T-cell (primary cell): ENCODE data around the gene SLC51B. TPM values are rescaled to one million over a fixed set of nuclear protein-coding genes. Genes with fewer than 3 reads are reported as not detected.
A peak's percentile ranks its signal among the peaks of the same experiment; 100 is the strongest.

Experiments used
- ATAC-seq, 4 experiments: fragments of 200-7000 bp in 3 of 4; fragments of 150-1000 bp in 1 of 4; cut with Tn5 transposase; replicated peaks in 1 of 4; 1 replicate in 3 of 4; 2 replicates in 1 of 4; pipeline ENCODE4 v1.10.0; 2021; ENCODE audit warnings: moderate library complexity in 3 of 4, mild to moderate bottlenecking in 2 of 4, moderate number of reproducible peaks in 1 of 4
- CTCF ChIA-PET, 2 donors: fragments of 300-600 bp; sonication (Branson Sonifier 250); formaldehyde crosslinking; loops; one replicate each; lab custom pipeline; 2022; ENCODE audit warnings: antibody characterized with exemption in 2 of 2; lab: Charles Lee
- POLR2A ChIA-PET, 2 donors: fragments of 300-600 bp; sonication (Branson Sonifier 250); formaldehyde crosslinking; loops; one replicate each; lab custom pipeline; 2022; ENCODE audit warnings: antibody characterized with exemption in 2 of 2; lab: Charles Lee
- DNase-seq, 35 experiments: peaks; one replicate each; pipeline versions ENCODE4 v3.0.0 to v3.0.0-alpha.2; 2013 to 2023
- H3K27ac ChIP-seq: one replicate; pipeline ENCODE4 v1.5.1; 2013; ENCODE audit warnings: low read length
- H3K27me3 ChIP-seq, 2 experiments: replicated peaks in 1 of 2; 1 replicate in 1 of 2; 2 replicates in 1 of 2; pipeline versions ENCODE4 v1.6.1 to v1.7.0; 2013; ENCODE audit warnings: low read length in 1 of 2, mixed read lengths in 1 of 2; ENCODE audit not compliant: control insufficient read depth in 2 of 2, insufficient read depth in 2 of 2; ENCODE audit errors: extremely low read depth in 1 of 2
- H3K36me3 ChIP-seq, 2 donors: 1 replicate in 1 of 2; 2 replicates in 1 of 2; pipeline versions ENCODE4 v1.6.1 to v1.7.0; 2013; ENCODE audit warnings: low read length in 1 of 2; ENCODE audit not compliant: control insufficient read depth in 2 of 2, insufficient read depth in 1 of 2; ENCODE audit errors: extremely low read depth in 1 of 2
- H3K4me1 ChIP-seq, 2 experiments: 1 replicate in 1 of 2; 2 replicates in 1 of 2; pipeline versions ENCODE4 v1.6.1 to v1.7.0; 2013; ENCODE audit warnings: low read length in 2 of 2, mixed read lengths in 1 of 2; ENCODE audit not compliant: insufficient read depth in 2 of 2, control insufficient read depth in 1 of 2; ENCODE audit errors: extremely low read depth in 1 of 2
- H3K4me3 ChIP-seq, 2 donors: 1 replicate in 1 of 2; 2 replicates in 1 of 2; pipeline versions ENCODE4 v1.5.1 to v1.7.0; 2013; ENCODE audit warnings: mild to moderate bottlenecking in 2 of 2, low read length in 1 of 2, moderate library complexity in 1 of 2; ENCODE audit not compliant: control insufficient read depth in 1 of 2; ENCODE audit errors: extremely low read depth in 1 of 2
- H3K9me3 ChIP-seq: 2 replicates; pipeline ENCODE4 v1.7.0; 2013
- H3K27ac Mint-ChIP-seq, 2 donors: one replicate each; pipeline ENCODE4 v1.8.0; 2020 to 2021; ENCODE audit warnings: mild to moderate bottlenecking in 2 of 2, mixed read lengths in 2 of 2
- H3K27me3 Mint-ChIP-seq, 2 donors: one replicate each; pipeline ENCODE4 v1.8.0; 2021 to 2022; ENCODE audit warnings: mixed read lengths in 2 of 2
- H3K36me3 Mint-ChIP-seq: one replicate; pipeline ENCODE4 v1.8.0; 2021; ENCODE audit warnings: mixed read lengths
- H3K4me1 Mint-ChIP-seq, 3 donors: one replicate each; pipeline ENCODE4 v1.8.0; 2020 to 2022; ENCODE audit warnings: mixed read lengths in 3 of 3, mild to moderate bottlenecking in 1 of 3
- H3K4me3 Mint-ChIP-seq, 3 donors: one replicate each; pipeline ENCODE4 v1.8.0; 2020 to 2022; ENCODE audit warnings: mild to moderate bottlenecking in 3 of 3, mixed read lengths in 3 of 3, moderate library complexity in 3 of 3
- H3K9me3 Mint-ChIP-seq, 3 donors: one replicate each; pipeline ENCODE4 v1.8.0; 2020 to 2022; ENCODE audit warnings: mixed read lengths in 3 of 3
- WGBS: methylation state at CpG from one replicate; pipeline ENCODE4 v1.1.5; 2013; ENCODE audit warnings: missing lambda C conversion rate; ENCODE audit not compliant: insufficient coverage; 5-methylcytosine and 5-hydroxymethylcytosine counted together
- total RNA-seq, 35 experiments: library from RNA in 6 of 35; stranded (reverse) in 6 of 35; fragments of 120-200 nt in 1 of 35; gene quantifications; one replicate each; pipeline versions ENCODE4 v1.2.1 to v1.2.4 and lab custom pipeline; 2013 to 2026

SLC51B gene
- total RNA-seq, 5 donors from 2014 or later (not counting 1 experiment from before 2014, with no cell fraction given), result not detected

DNA sequence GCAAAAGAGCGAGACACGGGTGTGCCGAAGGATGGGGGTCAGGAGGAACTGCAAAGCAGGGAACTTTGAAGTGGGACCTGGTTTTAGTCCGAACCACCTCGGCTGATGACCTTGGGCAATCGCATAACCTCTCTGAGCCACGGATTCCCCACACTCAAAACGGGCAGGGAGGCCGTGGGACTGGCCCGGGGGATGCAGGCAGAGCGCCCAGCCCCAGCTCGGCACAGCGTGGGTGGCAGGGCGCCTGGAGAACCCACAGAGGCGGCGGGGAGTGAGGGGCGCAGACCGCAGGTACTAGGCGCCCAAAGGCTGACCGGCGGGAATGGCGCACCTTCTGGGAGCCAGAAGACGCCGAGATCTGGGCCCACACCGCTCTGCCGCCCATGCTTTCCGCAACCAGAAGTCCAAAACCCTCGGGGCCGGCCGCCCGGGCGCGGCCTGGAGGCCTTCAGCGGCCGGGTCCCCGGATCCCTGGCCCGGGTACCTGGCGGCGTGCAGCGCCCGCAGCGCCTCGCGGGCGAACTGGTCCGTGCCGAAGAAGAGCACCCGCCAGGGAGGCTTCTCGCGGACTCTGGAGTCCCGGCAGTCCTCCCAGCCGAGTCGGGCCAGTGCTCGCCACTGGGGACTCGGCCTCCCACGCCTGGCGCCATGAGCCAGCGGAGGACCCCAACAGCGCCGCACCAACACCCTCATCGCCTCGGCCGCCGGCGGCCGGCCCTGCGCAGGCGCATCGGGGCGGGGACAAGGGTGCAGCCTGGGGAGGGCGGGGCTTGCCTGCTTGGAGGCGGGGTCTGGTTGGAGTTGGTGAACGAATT, 16.1 kb upstream of the SLC51B start, which contains the start of gene MTFMT:
Gene MTFMT, minus strand, starts transcription at position 719 of the 815 bp plus-strand sequence. Its CDS starts 26 bp downstream, at position 693.
- Mint-ChIP-seq H3K36me3 (peaks cover 20% of the 10 kb centered on the region), H3K4me3 (peak within 1 kb of the TSS; percentile 85 to 88 (median 87)), H3K27me3 (peaks cover 0 to 13% of the 10 kb centered on the region in 2 donors), H3K4me1 (peaks cover 22 to 28% (median 28%) of the 10 kb centered on the region in 3 donors), H3K27ac (peak within 1 kb of the TSS; percentile 69 to 75), H3K9me3 (no peaks in the 10 kb centered on the region)
- peak; percentile 77 to 96 (median 90) for DNase-seq
- Histone ChIP-seq H3K9me3 (no peaks in the 10 kb centered on the region), H3K4me1 (peaks cover 11 to 21% of the 10 kb centered on the region in 2 experiments), H3K27ac (peak within 1 kb of the TSS; percentile 6), H3K4me3 (peak within 1 kb of the TSS; percentile 86 to 90), H3K36me3 (peaks cover 3 to 24% of the 10 kb centered on the region in 2 donors), H3K27me3 (peaks cover 2 to 7% of the 10 kb centered on the region in 2 experiments)
- WGBS, result under 1% methylated on average over 60 of the region's 73 CpGs
- peak; percentile 96 to 98 (median 96) for ATAC-seq
- ChIA-PET CTCF (no interaction called here), POLR2A (no interaction called here)

GRCh38 chr15:65029736-65030208, 15.4 kb upstream of the SLC51B start:
- H3K36me3 Mint-ChIP-seq, result peaks cover 15% of the 10 kb centered on the region
- peaks cover 0 to 13% of the 10 kb centered on the region in 2 donors for H3K27me3 Mint-ChIP-seq
- ChIA-PET POLR2A (interaction anchor here in 1 of 2 donors (0.6 kb wide), 1 partner anchor 38 kb away, joined by 9 read pairs; no protein-coding TSS in a partner anchor), CTCF (interaction anchor here in 1 of 2 donors (0.5 kb wide), 1 partner anchor 172 kb away, joined by 5 read pairs; no protein-coding TSS in a partner anchor)
- H3K36me3 ChIP-seq, result peaks cover 0 to 20% of the 10 kb centered on the region in 2 donors
- 88% methylated on average over 4 of the region's 12 CpGs for WGBS
- no peak for DNase-seq
- H3K9me3 ChIP-seq, result no peaks in the 10 kb centered on the region
- H3K27me3 ChIP-seq, result peaks cover 2 to 7% of the 10 kb centered on the region in 2 experiments
- H3K27ac Mint-ChIP-seq, result no peak overlapping the region
- ATAC-seq, result no peak
- H3K4me3 Mint-ChIP-seq, result peak overlapping the region; percentile 68 to 85 (median 78)
- H3K4me1 ChIP-seq, result peaks cover 11 to 21% of the 10 kb centered on the region in 2 experiments
- no peak overlapping the region for H3K4me3 ChIP-seq
- no peak overlapping the region for H3K27ac ChIP-seq
- H3K4me1 Mint-ChIP-seq, result peaks cover 23 to 28% (median 28%) of the 10 kb centered on the region in 3 donors
- no peaks in the 10 kb centered on the region for H3K9me3 Mint-ChIP-seq

DNA sequence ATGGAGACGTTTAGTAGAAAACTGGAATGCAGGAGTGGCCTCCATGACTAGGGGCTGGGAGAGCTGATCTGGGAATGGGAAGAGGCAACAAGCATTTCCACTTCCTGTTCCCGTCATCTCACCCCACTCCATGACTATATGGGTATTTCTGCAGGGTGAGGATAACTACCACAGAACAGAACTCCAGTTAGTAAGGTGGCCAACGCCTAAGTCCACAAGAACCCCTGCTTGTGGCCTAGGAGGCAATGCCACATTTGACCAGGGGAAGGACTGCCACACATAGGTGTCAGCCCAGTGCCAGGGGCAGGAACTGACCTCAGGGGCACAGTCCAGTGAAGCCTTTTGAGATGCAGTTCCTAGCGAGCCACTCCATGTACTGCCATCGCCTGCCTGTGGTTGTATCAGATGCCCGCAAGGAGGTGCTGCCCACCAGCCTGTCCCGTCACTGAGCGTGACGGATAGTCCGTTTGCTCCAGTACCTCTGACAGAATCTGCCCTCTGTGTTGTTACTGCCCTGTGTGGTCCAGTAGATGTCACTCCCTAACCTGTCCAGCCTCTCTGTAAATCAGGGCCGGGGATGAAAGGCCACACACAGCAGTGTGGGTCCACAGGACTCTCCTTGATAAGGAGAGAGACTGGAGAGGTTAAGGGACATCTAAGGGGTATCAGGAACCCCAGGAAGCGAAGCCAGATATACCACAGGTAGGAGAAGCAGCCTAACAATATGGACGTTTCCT, 12.2 kb upstream of the SLC51B start:
- Mint-ChIP-seq H3K4me3 (peak overlapping the region in 1 of 3 donors; percentile 34), H3K9me3 (no peaks in the 10 kb centered on the region), H3K36me3 (no peaks in the 10 kb centered on the region), H3K27ac (no peak overlapping the region), H3K4me1 (peaks cover 15 to 20% (median 19%) of the 10 kb centered on the region in 3 donors), H3K27me3 (peaks cover 0 to 13% of the 10 kb centered on the region in 2 donors)
- H3K9me3 ChIP-seq, result no peaks in the 10 kb centered on the region
- H3K36me3 ChIP-seq, result no peaks in the 10 kb centered on the region
- no peak overlapping the region for H3K4me3 ChIP-seq
- peaks cover 7 to 20% of the 10 kb centered on the region in 2 experiments for H3K4me1 ChIP-seq
- H3K27me3 ChIP-seq, result peaks cover 2 to 7% of the 10 kb centered on the region in 2 experiments
- POLR2A ChIA-PET, result interaction anchor here in 1 of 2 donors (0.6 kb wide), 1 partner anchor 50 kb away, joined by 3 read pairs; no protein-coding TSS in a partner anchor
- peak in 3 of 4 experiments; percentile 21 to 33 (median 24) for ATAC-seq
- H3K27ac ChIP-seq, result no peak overlapping the region
- CTCF ChIA-PET, result interaction anchor here in 1 of 2 donors (0.9 kb wide), 1 partner anchor 50 kb away, joined by 3 read pairs; no protein-coding TSS in a partner anchor
- 29% methylated on average over 9 of the region's 13 CpGs for WGBS
- DNase-seq, result peak in 23 of 35 experiments; percentile 8 to 60 (median 24)

GRCh38 chr15:65033659-65034269, 11.4 kb upstream of the SLC51B start:
- WGBS, result 40% methylated on average over 1 of the region's 4 CpGs
- Histone ChIP-seq H3K36me3 (no peaks in the 10 kb centered on the region), H3K9me3 (no peaks in the 10 kb centered on the region), H3K27me3 (peaks cover 2 to 7% of the 10 kb centered on the region in 2 experiments), H3K4me3 (no peak overlapping the region), H3K4me1 (peaks cover 2 to 14% of the 10 kb centered on the region in 2 experiments), H3K27ac (no peak overlapping the region)
- H3K27me3 Mint-ChIP-seq, result peaks cover 0 to 13% of the 10 kb centered on the region in 2 donors
- CTCF ChIA-PET, result interaction anchor here (0.6 to 1.4 kb wide), 7 partner anchors 20 to 460 kb away, joined by 3 to 6 read pairs (median 4); partner anchors contain the start of gene PARP16 (in 1 of the 2)
- POLR2A ChIA-PET, result interaction anchor here in 1 of 2 donors (0.6 kb wide), 1 partner anchor 49 kb away, joined by 3 read pairs; no protein-coding TSS in a partner anchor
- no peaks in the 10 kb centered on the region for H3K9me3 Mint-ChIP-seq
- H3K36me3 Mint-ChIP-seq, result no peaks in the 10 kb centered on the region
- ATAC-seq, result peak in 3 of 4 experiments; percentile 24 to 41 (median 29)
- H3K4me1 Mint-ChIP-seq, result peaks cover 8 to 13% (median 12%) of the 10 kb centered on the region in 3 donors
- peak in 6 of 35 experiments; percentile 14 to 64 (median 25) for DNase-seq
- H3K27ac Mint-ChIP-seq, result no peak overlapping the region
- no peak overlapping the region for H3K4me3 Mint-ChIP-seq

GRCh38 chr15:65034719-65035118, 10.5 kb upstream of the SLC51B start:
- H3K27ac Mint-ChIP-seq, result no peak overlapping the region
- Histone ChIP-seq H3K9me3 (no peaks in the 10 kb centered on the region), H3K27ac (no peak overlapping the region), H3K36me3 (no peaks in the 10 kb centered on the region), H3K27me3 (peaks cover 2 to 10% of the 10 kb centered on the region in 2 experiments), H3K4me3 (no peak overlapping the region), H3K4me1 (peaks cover 2 to 10% of the 10 kb centered on the region in 2 experiments)
- H3K9me3 Mint-ChIP-seq, result no peaks in the 10 kb centered on the region
- WGBS, result 100% methylated on average over 6 of the region's 11 CpGs
- H3K36me3 Mint-ChIP-seq, result no peaks in the 10 kb centered on the region
- peaks cover 0 to 13% of the 10 kb centered on the region in 2 donors for H3K27me3 Mint-ChIP-seq
- CTCF ChIA-PET, result interaction anchor here (0.5 to 1.4 kb wide), 3 partner anchors 43 to 470 kb away, joined by 4 to 6 read pairs (median 6); no protein-coding TSS in a partner anchor
- no peak for ATAC-seq
- no peak overlapping the region for H3K4me3 Mint-ChIP-seq
- peaks cover 8 to 13% (median 12%) of the 10 kb centered on the region in 3 donors for H3K4me1 Mint-ChIP-seq
- DNase-seq, result no peak
- POLR2A ChIA-PET, result no interaction called here
